Tibial nerve (tissue), 4 donors: Measurements from ENCODE around the gene GLRX.
A peak's percentile ranks its signal among the peaks of the same experiment; 100 is the strongest.

Source experiments
- CTCF ChIP-seq, 5 experiments: fragments of 200-600 bp in 3 of 5; fragments of 450-650 bp in 2 of 5; sonication (generic) in 3 of 5; IDR thresholded peaks; one replicate each; pipeline ENCODE4 v1.5.1; 2016 to 2019; ENCODE audit warnings: antibody characterized with exemption in 5 of 5, mild to moderate bottlenecking in 3 of 5, moderate library complexity in 2 of 5
- EP300 ChIP-seq, 2 donors: sonication (generic); formaldehyde crosslinking; IDR thresholded peaks; one replicate each; pipeline ENCODE4 v1.6.1; 2017; ENCODE audit warnings: antibody characterized with exemption in 2 of 2, mild to moderate bottlenecking in 1 of 2

GRCh38 chr5:95857185-95857945, 34.8 kb upstream of the GLRX start:
- TF ChIP-seq CTCF (IDR thresholded peaks at IDR 0.05), result peak in 1 of 5 experiments; percentile 19
- peak; percentile 98 for TF ChIP-seq EP300 (IDR thresholded peaks at IDR 0.05)
